MM.1S (cell line): Measurements from ENCODE around the gene PERM1.
"Not testable (repeated sequence)": the region's sequence is repeated elsewhere in the genome, so short reads cannot be mapped to it uniquely, and the experiment has no call there.

Experiments used
- CTCF ChIP-seq: fragments of 300-600 bp; sonication (generic); IDR thresholded peaks from 2 replicates; pipeline ENCODE4 v1.5.1; 2016; ENCODE audit warnings: antibody characterized with exemption, low read length, mixed read lengths
- EZH2phosphoT487 ChIP-seq: fragments of 300-600 bp; sonication (generic); IDR thresholded peaks from 2 replicates; pipeline ENCODE4 v1.6.1; 2018; ENCODE audit warnings: antibody characterized with exemption, low read length

- TF ChIP-seq CTCF, EZH2phosphoT487: not testable (repeated sequence)
Observed at GRCh38 chr1:1030867-1031658, 49.2 kb upstream of the PERM1 start.
